Measurements from ENCODE around the gene FRMD4A.

DNA sequence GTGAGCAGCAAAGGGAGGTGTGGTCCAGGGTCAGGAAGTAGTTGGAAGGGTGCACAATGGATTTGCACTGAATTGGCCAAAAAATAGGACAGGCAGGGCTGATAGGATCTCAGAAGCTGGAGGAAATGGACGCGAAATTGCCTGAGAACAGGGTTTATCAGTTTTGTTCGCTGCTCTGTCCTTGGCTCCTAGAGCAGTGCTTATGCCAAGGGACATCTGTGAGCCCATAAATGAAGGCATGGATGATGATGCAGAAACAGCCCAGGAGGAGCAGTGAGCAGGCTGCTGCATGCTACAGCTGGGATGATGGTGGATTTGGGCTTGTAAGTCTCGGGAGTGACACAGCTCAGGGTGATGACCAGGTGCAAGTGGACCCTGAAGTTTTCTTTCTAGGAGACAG, 539.2 kb downstream of the FRMD4A start:
- TF ChIP-seq, protein P1, sequence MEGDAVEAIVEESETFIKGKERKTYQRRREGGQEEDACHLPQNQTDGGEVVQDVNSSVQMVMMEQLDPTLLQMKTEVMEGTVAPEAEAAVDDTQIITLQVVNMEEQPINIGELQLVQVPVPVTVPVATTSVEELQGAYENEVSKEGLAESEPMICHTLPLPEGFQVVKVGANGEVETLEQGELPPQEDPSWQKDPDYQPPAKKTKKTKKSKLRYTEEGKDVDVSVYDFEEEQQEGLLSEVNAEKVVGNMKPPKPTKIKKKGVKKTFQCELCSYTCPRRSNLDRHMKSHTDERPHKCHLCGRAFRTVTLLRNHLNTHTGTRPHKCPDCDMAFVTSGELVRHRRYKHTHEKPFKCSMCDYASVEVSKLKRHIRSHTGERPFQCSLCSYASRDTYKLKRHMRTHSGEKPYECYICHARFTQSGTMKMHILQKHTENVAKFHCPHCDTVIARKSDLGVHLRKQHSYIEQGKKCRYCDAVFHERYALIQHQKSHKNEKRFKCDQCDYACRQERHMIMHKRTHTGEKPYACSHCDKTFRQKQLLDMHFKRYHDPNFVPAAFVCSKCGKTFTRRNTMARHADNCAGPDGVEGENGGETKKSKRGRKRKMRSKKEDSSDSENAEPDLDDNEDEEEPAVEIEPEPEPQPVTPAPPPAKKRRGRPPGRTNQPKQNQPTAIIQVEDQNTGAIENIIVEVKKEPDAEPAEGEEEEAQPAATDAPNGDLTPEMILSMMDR (IDR thresholded peaks at IDR 0.05; ENCODE audit: insufficient read depth, low read length) = no peak
- TF ChIP-seq POLR2AphosphoS5 (IDR thresholded peaks at IDR 0.05; ENCODE audit: low read depth) (no peak), SPI1 (IDR thresholded peaks at IDR 0.05; ENCODE audit: borderline replicate concordance, low read depth) (no peak)

All from HL-60 (cell line).